Ishikawa (cell line): ENCODE results near the gene TMPRSS13.

Source experiments
- CEBPB ChIP-seq: IDR thresholded peaks from 2 replicates; pipeline ENCODE4 v1.6.1; 2012
- FOXM1 ChIP-seq: IDR thresholded peaks from 2 replicates; pipeline ENCODE4 v1.6.1; 2012; ENCODE audit warnings: low read depth, borderline replicate concordance
- NFIC ChIP-seq: IDR thresholded peaks from 2 replicates; pipeline ENCODE4 v1.6.1; 2012
- RAD21 ChIP-seq: IDR thresholded peaks from 2 replicates; pipeline ENCODE4 v1.6.1; 2012; ENCODE audit warnings: low read depth
- TAF1 ChIP-seq: IDR thresholded peaks from 2 replicates; pipeline ENCODE4 v1.6.1; 2012; ENCODE audit warnings: low read depth, mild to moderate bottlenecking
- TF ChIP-seq, protein P1 (sequence below): IDR thresholded peaks from 2 replicates; pipeline ENCODE4 v1.6.1; 2012

- TF ChIP-seq, protein P1, sequence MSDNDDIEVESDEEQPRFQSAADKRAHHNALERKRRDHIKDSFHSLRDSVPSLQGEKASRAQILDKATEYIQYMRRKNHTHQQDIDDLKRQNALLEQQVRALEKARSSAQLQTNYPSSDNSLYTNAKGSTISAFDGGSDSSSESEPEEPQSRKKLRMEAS = no peak
- TF ChIP-seq TAF1 = no peak
- no peak for TF ChIP-seq FOXM1
- no peak for TF ChIP-seq CEBPB
- TF ChIP-seq RAD21 = no peak
- no peak for TF ChIP-seq NFIC
Measured at GRCh38 chr11:117959438-117960149, 30.4 kb upstream of the TMPRSS13 start.
